ENCODE measurements around the gene GTF2F2. TPM values are rescaled to one million over a fixed set of nuclear protein-coding genes. Genes with fewer than 3 reads are reported as not detected.

The GTF2F2 gene
- polyA plus RNA-seq, 1 experiment, result 44.3 TPM

GRCh38 chr13:45207319-45207718 is 87.0 kb downstream of the GTF2F2 start:
- DNase-seq (ENCODE audit: low read depth, low spot score), result no peak
- Histone ChIP-seq H3K27me3 (ENCODE audit: control insufficient read depth, insufficient read depth, low read length) (no peaks in the 10 kb centered on the region), H3K27ac (ENCODE audit: low read depth, low read length) (peak overlapping the region; percentile 91), H3K4me3 (ENCODE audit: low read depth, low read length) (no peak overlapping the region), H3K9me3 (ENCODE audit: control insufficient read depth, insufficient read depth, low read length) (no peaks in the 10 kb centered on the region)
- POLR2A ChIA-PET, result interaction anchor here (0.6 kb wide), 2 partner anchors 58 to 771 kb away, joined by 3 to 4 read pairs; no protein-coding TSS in a partner anchor
- TF ChIP-seq, protein P1, sequence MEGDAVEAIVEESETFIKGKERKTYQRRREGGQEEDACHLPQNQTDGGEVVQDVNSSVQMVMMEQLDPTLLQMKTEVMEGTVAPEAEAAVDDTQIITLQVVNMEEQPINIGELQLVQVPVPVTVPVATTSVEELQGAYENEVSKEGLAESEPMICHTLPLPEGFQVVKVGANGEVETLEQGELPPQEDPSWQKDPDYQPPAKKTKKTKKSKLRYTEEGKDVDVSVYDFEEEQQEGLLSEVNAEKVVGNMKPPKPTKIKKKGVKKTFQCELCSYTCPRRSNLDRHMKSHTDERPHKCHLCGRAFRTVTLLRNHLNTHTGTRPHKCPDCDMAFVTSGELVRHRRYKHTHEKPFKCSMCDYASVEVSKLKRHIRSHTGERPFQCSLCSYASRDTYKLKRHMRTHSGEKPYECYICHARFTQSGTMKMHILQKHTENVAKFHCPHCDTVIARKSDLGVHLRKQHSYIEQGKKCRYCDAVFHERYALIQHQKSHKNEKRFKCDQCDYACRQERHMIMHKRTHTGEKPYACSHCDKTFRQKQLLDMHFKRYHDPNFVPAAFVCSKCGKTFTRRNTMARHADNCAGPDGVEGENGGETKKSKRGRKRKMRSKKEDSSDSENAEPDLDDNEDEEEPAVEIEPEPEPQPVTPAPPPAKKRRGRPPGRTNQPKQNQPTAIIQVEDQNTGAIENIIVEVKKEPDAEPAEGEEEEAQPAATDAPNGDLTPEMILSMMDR (IDR thresholded peaks at IDR 0.05; ENCODE audit: low read depth, low read length), result no peak
- CTCF ChIA-PET, result interaction anchor here (0.6 kb wide), 1 partner anchor 104 kb away, joined by 3 read pairs; no protein-coding TSS in a partner anchor

- DNase-seq (ENCODE audit: low read depth, low spot score), result no peak
- H3K27me3 ChIP-seq (ENCODE audit: control insufficient read depth, insufficient read depth, low read length), result no peaks in the 10 kb centered on the region
- H3K9me3 ChIP-seq (ENCODE audit: control insufficient read depth, insufficient read depth, low read length), result no peaks in the 10 kb centered on the region
- ChIA-PET POLR2A (no interaction called here), CTCF (interaction anchor here (0.8 kb wide), 1 partner anchor 73 kb away, joined by 3 read pairs; no protein-coding TSS in a partner anchor)
- H3K4me3 ChIP-seq (ENCODE audit: low read depth, low read length), result no peak overlapping the region
- H3K27ac ChIP-seq (ENCODE audit: low read depth, low read length), result peak overlapping the region; percentile 42
- TF ChIP-seq, protein P1 (IDR thresholded peaks at IDR 0.05; ENCODE audit: low read depth, low read length), result no peak
Measured at GRCh38 chr13:45208132-45208531, 87.8 kb downstream of the GTF2F2 start.

DNA sequence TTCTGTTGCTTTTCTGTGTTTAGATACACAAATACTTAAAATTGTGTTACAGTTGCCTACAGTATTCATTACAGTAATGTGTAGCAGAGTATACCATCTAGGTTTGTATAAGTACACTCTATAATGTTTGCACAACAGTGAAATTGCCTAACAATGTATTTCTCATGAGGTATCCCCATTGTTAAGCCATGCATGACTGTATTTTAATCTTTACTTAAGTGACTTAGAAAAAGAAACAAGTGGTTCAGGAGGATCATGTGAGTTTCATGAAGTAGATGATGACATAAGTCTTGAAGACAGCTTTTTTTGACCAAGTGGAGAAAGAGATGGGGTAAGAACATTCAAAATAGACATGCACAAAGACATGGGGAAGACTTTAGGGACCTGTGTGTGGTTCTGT is 88.9 kb downstream of the GTF2F2 start:
- H3K27ac ChIP-seq (ENCODE audit: low read depth, low read length), result no peak overlapping the region
- H3K27me3 ChIP-seq (ENCODE audit: control insufficient read depth, insufficient read depth, low read length), result no peaks in the 10 kb centered on the region
- H3K9me3 ChIP-seq (ENCODE audit: control insufficient read depth, insufficient read depth, low read length), result no peaks in the 10 kb centered on the region
- CTCF ChIA-PET, result no interaction called here
- POLR2A ChIA-PET, result no interaction called here
- DNase-seq (ENCODE audit: low read depth, low spot score), result no peak
- no peak overlapping the region for H3K4me3 ChIP-seq (ENCODE audit: low read depth, low read length)
- TF ChIP-seq, protein P1 (IDR thresholded peaks at IDR 0.05; ENCODE audit: low read depth, low read length), result no peak

- Histone ChIP-seq H3K27me3 (ENCODE audit: control insufficient read depth, insufficient read depth, low read length) (no peaks in the 10 kb centered on the region), H3K27ac (ENCODE audit: low read depth, low read length) (no peak overlapping the region), H3K4me3 (ENCODE audit: low read depth, low read length) (no peak overlapping the region), H3K9me3 (ENCODE audit: control insufficient read depth, insufficient read depth, low read length) (no peaks in the 10 kb centered on the region)
- ChIA-PET CTCF (interaction anchor here (0.7 kb wide), 1 partner anchor 66 kb away, joined by 3 read pairs; no protein-coding TSS in a partner anchor), POLR2A (no interaction called here)
- TF ChIP-seq, protein P1 (IDR thresholded peaks at IDR 0.05; ENCODE audit: low read depth, low read length), result no peak
- DNase-seq (ENCODE audit: low read depth, low spot score), result no peak
Measured at GRCh38 chr13:45215392-45216077, 95.2 kb downstream of the GTF2F2 start.

DNA sequence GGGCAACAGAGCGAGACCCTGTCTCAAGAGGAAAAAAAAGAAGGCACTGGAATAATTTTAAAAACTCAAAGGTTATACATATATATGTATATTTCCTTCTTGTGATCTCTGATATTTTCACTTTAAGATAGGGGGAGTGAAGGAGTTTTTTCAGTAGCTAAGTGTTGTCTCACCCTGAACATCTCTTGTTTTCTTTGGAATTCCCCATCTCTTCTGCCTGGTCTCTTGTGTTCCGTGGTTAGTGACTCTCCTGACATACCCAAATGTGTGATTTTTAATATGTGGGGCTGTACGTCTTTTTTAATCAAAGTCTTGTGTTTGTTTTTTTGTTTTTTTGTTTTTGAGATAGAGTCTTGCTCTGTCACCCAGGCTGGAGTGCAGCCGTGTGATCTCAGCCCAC is 95.9 kb downstream of the GTF2F2 start:
- ChIA-PET POLR2A (no interaction called here), CTCF (interaction anchor here (0.7 kb wide), 1 partner anchor 65 kb away, joined by 3 read pairs; no protein-coding TSS in a partner anchor)
- Histone ChIP-seq H3K27ac (ENCODE audit: low read depth, low read length) (no peak overlapping the region), H3K4me3 (ENCODE audit: low read depth, low read length) (no peak overlapping the region), H3K27me3 (ENCODE audit: control insufficient read depth, insufficient read depth, low read length) (no peaks in the 10 kb centered on the region), H3K9me3 (ENCODE audit: control insufficient read depth, insufficient read depth, low read length) (no peaks in the 10 kb centered on the region)
- no peak for DNase-seq (ENCODE audit: low read depth, low spot score)
- TF ChIP-seq, protein P1 (IDR thresholded peaks at IDR 0.05; ENCODE audit: low read depth, low read length), result no peak
